Ovary (tissue), 3 donors: Measurements from ENCODE around the gene HCLS1.

Source experiments
- CTCF ChIP-seq, 3 donors: fragments of 450-650 bp in 2 of 3; fragments of 200-600 bp in 1 of 3; IDR thresholded peaks; one replicate each; pipeline versions ENCODE4 v1.5.1 to v1.8.0; 2016 to 2022; ENCODE audit warnings: antibody characterized with exemption in 3 of 3, mild to moderate bottlenecking in 1 of 3
- POLR2A ChIP-seq: fragments of 450-650 bp; IDR thresholded peaks from one replicate; pipeline ENCODE4 v1.6.1; 2017; ENCODE audit warnings: antibody characterized with exemption, mild to moderate bottlenecking, moderate library complexity
- donor health status: DM: no; HTN: no; CAD: no.

- no peak for TF ChIP-seq CTCF (IDR thresholded peaks at IDR 0.05)
- no peak for TF ChIP-seq POLR2A
Observed at GRCh38 chr3:121677141-121677540, 16.4 kb upstream of the HCLS1 start.
